HG03457 (cell line): ENCODE results near the gene OLFML2B.
"Not testable (repeated sequence)": the region's sequence is repeated elsewhere in the genome, so short reads cannot be mapped to it uniquely, and the experiment has no call there.

ENCODE experiments used
- ATAC-seq: cut with Tn5 transposase; IDR thresholded peaks from one replicate; pipeline ENCODE4 v1.9.1; 2021; ENCODE audit warnings: moderate number of reproducible peaks; ENCODE audit not compliant: unreplicated experiment

OLFML2B gene

GRCh38 chr1:162023547-162024501 lies at the start of gene OLFML2B:
TSS of gene OLFML2B (minus strand) at chr1:162023869. CDS start at chr1:162023430, 439 bp downstream.
- no peak for ATAC-seq

GRCh38 chr1:162072740-162073139 lies 49.1 kb upstream of the OLFML2B start:
- ATAC-seq, result no peak

- ATAC-seq, result no peak
Measured at GRCh38 chr1:162070825-162071224, 47.2 kb upstream of the OLFML2B start.

- ATAC-seq, result no peak
Measured at GRCh38 chr1:162070094-162070748, 46.6 kb upstream of the OLFML2B start.

GRCh38 chr1:162069334-162070093 lies 45.8 kb upstream of the OLFML2B start, which contains the start of gene NOS1AP:
TSS of gene NOS1AP (plus strand) at chr1:162069691. CDS start at chr1:162070178, 487 bp downstream.
- peak; percentile 92 for ATAC-seq

- no peak for ATAC-seq
Measured at GRCh38 chr1:162068301-162068700, 44.6 kb upstream of the OLFML2B start.

GRCh38 chr1:162067466-162067865 lies 43.8 kb upstream of the OLFML2B start:
- ATAC-seq, result no peak

GRCh38 chr1:162066836-162067235 lies 43.2 kb upstream of the OLFML2B start:
- ATAC-seq, result not testable (repeated sequence)

GRCh38 chr1:162065016-162065415 lies 41.3 kb upstream of the OLFML2B start:
- ATAC-seq, result no peak

- no peak for ATAC-seq
Measured at GRCh38 chr1:162062542-162063015, 38.9 kb upstream of the OLFML2B start.

- ATAC-seq, result no peak
Measured at GRCh38 chr1:162060314-162060713, 36.6 kb upstream of the OLFML2B start.

- no peak for ATAC-seq
Measured at GRCh38 chr1:162059721-162060120, 36.1 kb upstream of the OLFML2B start.

- ATAC-seq, result no peak
Measured at GRCh38 chr1:162056579-162056978, 32.9 kb upstream of the OLFML2B start.

GRCh38 chr1:162056043-162056442 lies 32.4 kb upstream of the OLFML2B start:
- ATAC-seq, result no peak

GRCh38 chr1:162055062-162055461 lies 31.4 kb upstream of the OLFML2B start:
- no peak for ATAC-seq

GRCh38 chr1:162053949-162054348 lies 30.3 kb upstream of the OLFML2B start:
- not testable (repeated sequence) for ATAC-seq

- no peak for ATAC-seq
Measured at GRCh38 chr1:162046921-162047320, 23.3 kb upstream of the OLFML2B start.

- ATAC-seq, result no peak
Measured at GRCh38 chr1:162042361-162042760, 18.7 kb upstream of the OLFML2B start.

GRCh38 chr1:162040657-162041056 lies 17.0 kb upstream of the OLFML2B start:
- ATAC-seq, result no peak

- no peak for ATAC-seq
Measured at GRCh38 chr1:162040001-162040400, 16.3 kb upstream of the OLFML2B start.

GRCh38 chr1:162038624-162039023 lies 15.0 kb upstream of the OLFML2B start:
- ATAC-seq, result no peak
